Islet of Langerhans (tissue), 1 donor: ENCODE data around the gene AP4S1.
"Not testable (repeated sequence)": the region's sequence is repeated elsewhere in the genome, so short reads cannot be mapped to it uniquely, and the experiment has no call there.

ENCODE experiments used
- FAIRE-seq: peaks from one replicate; lab custom pipeline; 2011; peaks lifted over from hg19 to GRCh38; lab: Jason Lieb, UNC

AP4S1 gene

GRCh38 chr14:31090883-31091764 lies 65.7 kb downstream of the AP4S1 start:
- FAIRE-seq, result peak; percentile 82

DNA sequence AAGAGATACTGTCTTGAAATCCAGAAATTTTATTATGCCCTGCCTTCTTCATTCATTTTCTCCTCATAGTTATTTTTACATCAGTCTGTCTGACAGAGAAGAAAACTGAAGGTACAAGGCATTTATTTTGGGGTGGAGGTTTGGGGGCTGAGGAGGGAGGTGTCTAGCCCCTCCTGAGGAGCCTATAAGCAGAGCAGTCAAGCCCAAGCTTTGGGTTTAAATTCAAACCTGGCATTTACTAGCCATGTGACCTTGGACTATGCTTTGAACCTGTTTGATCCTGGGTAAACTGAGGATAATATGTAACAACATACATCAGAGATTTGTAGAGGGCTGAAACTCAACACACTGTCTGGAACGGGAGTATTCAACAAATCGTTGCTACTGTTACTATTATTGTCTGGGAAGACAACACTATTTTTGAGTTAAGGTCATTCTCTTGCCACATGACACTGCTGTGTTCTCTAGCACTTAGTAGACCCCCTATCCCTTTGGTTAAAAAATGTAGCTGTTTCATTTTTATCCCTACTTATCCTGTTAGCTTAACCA lies 66.8 kb downstream of the AP4S1 start:
- no peak for FAIRE-seq

- FAIRE-seq, result not testable (repeated sequence)
Measured at GRCh38 chr14:31093884-31094839, 68.7 kb downstream of the AP4S1 start.

DNA sequence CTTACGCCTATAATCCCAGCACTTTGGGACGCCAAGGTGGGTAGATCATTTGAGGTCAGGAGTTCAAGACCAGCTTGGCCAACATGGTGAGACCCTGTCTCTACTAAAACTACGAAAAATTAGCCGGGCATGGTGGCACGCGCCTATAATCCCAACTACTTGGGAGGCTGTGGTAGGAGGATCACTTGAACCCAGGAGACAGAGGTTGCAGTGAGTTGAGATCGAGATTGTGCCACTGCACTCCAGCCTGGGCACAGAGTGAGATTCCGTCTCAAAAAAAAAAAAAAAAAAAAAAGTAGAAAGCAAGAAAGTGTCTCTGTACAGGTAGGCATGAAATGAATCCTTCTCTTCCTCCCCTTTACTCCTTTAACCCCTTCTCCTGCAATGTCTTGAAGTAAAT lies 70.4 kb downstream of the AP4S1 start:
- FAIRE-seq, result not testable (repeated sequence)

DNA sequence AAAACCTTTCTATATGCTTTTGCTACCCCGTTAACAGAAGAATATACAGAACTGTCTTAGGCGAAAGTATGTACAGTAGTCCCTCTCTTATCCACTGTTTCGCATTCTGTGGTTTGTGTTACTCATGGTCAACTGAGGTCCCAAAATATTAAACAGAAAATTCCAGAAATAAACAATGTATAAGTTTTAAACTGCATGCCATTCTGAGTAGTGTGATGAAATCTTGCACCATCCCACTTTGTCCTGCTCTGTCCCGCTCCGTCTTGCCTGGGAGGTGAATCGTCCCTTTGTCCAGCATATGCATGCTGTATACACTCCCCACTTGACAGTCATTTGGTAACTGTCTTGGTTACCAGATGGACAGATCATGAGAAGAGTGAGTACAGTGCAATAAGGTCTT lies 70.8 kb downstream of the AP4S1 start:
- no peak for FAIRE-seq

GRCh38 chr14:31097081-31097480 lies 71.6 kb downstream of the AP4S1 start:
- no peak for FAIRE-seq

DNA sequence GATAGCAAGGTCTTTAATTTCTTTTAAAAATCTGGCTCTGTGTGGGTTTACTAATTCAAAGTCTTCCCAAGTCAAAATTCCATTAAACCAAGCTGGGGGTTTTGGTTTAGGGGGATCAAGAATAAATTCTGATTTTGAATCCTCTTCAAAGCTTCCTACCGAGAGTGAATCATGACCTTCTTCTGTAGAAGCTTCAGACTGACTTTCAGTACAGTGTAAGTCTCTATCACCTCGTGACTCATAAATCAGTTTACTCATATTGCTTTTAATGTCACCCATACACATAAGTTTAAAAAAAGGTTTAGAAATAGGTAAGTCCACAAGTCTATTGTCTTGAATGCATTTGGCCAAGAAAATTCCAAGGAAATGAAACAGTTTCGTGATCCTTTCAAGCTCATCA lies 81.3 kb downstream of the AP4S1 start:
- FAIRE-seq, result no peak

GRCh38 chr14:31109257-31109656 lies 83.8 kb downstream of the AP4S1 start:
- FAIRE-seq, result no peak

- FAIRE-seq, result no peak
Measured at GRCh38 chr14:31110872-31111271, 85.4 kb downstream of the AP4S1 start.

DNA sequence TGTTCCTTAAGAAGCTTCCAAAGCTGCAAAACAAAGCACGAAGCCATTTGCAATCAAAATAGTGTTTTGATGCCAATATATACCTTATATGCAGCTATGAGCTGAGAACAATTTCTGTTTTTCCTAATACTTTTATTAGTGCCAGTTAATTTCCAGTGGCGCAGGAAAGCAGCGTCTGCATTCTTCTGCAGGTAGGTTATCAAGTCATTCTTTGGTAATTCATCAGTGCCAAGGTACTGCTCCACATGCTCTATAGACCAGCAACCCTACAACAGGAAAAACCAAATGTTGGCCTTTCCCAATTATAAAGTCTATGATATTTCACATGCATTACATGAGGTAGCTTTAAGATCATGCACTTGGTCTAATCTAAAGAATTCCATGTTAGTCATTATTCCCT lies 88.3 kb downstream of the AP4S1 start:
- no peak for FAIRE-seq

DNA sequence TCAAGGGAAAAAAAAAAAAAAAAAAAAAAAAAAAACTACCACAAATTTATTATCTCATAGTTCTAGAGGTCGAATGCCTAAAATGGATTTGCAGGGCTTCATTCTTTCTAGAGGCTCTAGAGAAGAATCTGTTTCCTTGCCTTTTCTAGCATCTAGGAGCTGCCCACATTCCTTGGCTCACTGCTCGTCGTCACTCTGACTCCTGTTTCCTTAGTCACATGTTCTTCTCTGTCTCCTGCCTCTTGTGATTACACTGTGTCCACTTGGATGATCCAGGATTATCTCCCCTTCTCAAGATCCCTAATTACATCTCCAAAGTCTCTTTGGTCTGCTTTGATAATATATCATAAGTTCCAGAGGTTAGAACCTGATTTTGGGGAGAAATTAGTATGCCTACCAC lies 93.4 kb downstream of the AP4S1 start:
- no peak for FAIRE-seq

- no peak for FAIRE-seq
Measured at GRCh38 chr14:31122098-31122611, 96.7 kb downstream of the AP4S1 start.

DNA sequence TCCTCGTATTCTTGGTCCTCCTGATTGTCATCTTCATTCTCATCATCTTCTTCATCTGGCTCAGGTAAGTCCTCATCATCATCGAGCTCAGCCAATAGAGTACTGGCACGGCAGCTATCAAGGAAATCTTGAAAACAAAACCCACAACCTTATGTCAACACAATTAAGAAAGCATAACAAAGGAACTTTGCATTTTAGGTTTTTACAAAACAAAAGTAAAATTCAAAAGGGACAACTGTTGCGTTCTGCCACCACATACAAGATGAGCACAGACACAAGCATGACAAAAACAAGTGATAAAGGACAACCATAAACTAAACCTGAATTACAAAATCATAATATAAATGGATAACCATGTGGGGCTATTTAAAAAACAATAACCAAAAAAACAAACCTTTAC lies 97.5 kb downstream of the AP4S1 start:
- no peak for FAIRE-seq

- no peak for FAIRE-seq
Measured at GRCh38 chr14:31124197-31124596, 98.7 kb downstream of the AP4S1 start.

DNA sequence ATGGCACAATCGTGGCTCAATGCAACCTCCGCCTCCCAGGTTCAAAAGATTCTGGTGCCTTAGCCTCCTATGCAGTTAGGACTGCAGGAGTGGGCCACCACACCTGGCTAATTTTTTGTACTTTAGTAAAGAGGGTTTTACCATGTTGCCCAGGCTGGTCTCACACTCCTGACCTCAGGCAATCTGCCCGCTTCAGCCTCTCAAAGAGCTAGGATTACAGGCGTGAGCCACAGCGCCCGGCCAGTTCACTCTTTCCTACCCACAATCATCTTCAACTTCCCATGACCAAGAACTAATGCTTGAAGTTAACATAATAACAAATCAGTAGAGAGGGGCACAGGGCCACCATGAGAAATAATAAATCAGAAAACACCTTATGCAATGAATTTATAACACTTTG lies 99.8 kb downstream of the AP4S1 start:
- no peak for FAIRE-seq

- no peak for FAIRE-seq
Measured at GRCh38 chr14:31126680-31127079, 101.2 kb downstream of the AP4S1 start.

DNA sequence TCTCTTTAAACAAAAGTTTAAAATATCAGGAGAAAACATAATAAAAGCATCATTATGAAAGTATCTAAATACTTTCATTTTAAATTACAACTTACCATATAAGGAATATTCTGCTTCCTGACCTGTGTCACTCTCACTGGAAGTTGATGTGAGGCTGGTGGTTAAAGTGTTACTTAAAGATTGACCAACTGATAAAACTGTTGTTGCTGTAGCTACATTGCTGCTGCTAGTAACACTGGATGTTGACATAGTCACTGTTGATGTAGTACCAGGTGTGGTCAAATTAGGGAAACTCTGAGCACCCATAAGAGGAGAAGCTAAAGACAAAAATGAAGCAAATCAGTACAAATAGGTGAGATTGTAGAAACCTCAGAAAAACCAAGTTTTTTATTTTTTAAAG lies 102.2 kb downstream of the AP4S1 start:
- peak; percentile 94 for FAIRE-seq

GRCh38 chr14:31128601-31129526 lies 103.4 kb downstream of the AP4S1 start:
- FAIRE-seq, result no peak

- FAIRE-seq, result no peak
Measured at GRCh38 chr14:31133133-31133532, 107.7 kb downstream of the AP4S1 start.

DNA sequence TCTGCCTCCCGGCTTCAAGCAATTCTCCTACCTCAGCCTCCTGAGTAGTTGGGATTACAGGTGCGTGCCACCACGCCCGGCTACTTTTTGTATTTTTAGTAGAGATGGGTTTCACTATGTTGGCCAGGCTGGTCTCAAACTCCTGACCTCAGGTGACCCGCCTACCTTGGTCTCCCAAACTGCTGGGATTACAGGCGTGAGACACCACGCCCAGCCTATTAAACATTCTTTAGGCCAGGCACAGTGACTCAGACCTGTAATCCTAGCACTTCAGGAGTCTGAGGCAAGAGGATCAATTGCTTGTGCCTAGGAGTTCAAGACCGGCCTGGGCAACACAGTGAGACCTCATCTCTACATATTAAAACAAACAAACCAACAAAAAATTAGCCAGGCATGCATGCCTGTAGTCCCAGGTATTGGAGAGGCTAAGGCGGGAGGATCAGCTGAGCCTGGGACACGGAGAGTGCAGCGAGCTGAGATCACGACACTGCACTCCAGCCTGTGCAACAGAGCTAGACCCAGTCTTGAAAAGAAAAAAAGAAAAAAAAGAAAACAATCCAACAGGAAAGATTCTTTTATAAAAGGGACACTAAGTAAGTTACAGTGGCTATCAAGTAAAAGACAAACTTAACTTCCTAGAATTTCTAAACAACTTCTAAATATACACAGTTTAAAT lies 111.9 kb downstream of the AP4S1 start:
- no peak for FAIRE-seq

GRCh38 chr14:31138301-31138700 lies 112.9 kb downstream of the AP4S1 start:
- no peak for FAIRE-seq
